RKO (cell line): ENCODE measurements around the gene PRRC2C.
A peak's percentile ranks its signal among the peaks of the same experiment; 100 is the strongest.
"Not testable (repeated sequence)": the region's sequence is repeated elsewhere in the genome, so short reads cannot be mapped to it uniquely, and the experiment has no call there.

Experiments
- DNase-seq: peaks from one replicate; pipeline ENCODE4 v3.0.0-alpha.2; 2016; ENCODE audit warnings: low spot score

The PRRC2C gene

GRCh38 chr1:171485375-171486047, at the start of gene PRRC2C:
PRRC2C (plus strand) TSS chr1:171485530; CDS start chr1:171512089, 26,559 bp downstream.
- DNase-seq: peak; percentile 98

GRCh38 chr1:171438441-171438840, 46.9 kb upstream of the PRRC2C start:
- peak; percentile 97 for DNase-seq

DNA sequence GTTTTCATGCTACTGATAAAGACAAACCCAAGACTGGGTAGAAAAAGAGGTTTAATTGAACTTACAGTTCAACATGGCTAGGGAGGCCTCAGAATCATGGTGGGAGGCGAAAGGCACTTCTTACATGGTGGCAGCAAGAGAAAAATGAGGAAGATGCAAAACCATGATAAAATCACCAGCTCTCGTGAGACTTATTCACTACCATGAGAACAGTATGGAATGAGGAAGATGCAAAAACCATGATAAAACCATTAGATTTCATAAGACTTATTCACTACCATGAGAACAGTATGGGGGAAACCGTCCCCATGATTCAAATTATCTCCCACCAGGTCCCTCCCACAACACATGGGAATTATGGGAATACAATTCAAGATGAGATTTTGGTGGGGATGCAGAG, 45.1 kb upstream of the PRRC2C start:
- not testable (repeated sequence) for DNase-seq

GRCh38 chr1:171441278-171441895, 43.9 kb upstream of the PRRC2C start:
- DNase-seq: peak; percentile 92

DNA sequence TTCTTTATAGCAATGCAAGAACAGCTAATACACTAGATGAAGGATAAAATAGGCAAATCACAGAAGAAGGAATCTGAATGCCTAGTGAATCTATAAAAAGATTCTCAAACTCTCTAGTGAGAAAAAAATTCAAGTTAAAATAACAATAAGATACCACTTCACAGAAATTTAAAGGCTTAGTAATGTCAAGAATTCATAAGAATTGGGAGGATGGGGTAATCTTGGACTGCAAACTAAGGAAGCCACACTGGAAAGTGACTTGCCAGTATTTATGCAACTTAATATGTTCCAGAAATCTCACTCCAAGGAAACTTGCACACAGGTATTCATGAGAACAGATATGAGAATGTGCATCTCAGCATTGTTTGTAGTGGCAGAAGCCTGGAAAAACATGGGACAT, 38.9 kb upstream of the PRRC2C start:
- DNase-seq: no peak

DNA sequence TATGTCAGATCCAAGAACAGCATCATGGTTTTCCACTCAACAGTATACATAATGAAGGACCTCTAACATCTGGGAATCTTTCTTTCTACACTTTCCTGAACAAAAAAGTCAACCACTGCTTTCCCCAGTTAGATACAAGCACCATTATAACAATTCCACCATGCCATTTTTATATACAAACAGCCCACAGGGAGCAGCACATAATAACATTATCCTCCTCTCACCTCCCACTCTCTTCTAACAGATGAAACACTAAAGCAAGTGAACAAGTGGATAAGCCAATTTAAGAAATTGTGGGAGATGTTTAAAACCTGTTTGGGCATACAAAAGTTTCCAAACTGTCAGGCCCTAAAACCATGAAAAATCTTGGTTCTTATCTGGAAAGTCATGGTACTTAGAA, 29.4 kb upstream of the PRRC2C start:
- DNase-seq: no peak

DNA sequence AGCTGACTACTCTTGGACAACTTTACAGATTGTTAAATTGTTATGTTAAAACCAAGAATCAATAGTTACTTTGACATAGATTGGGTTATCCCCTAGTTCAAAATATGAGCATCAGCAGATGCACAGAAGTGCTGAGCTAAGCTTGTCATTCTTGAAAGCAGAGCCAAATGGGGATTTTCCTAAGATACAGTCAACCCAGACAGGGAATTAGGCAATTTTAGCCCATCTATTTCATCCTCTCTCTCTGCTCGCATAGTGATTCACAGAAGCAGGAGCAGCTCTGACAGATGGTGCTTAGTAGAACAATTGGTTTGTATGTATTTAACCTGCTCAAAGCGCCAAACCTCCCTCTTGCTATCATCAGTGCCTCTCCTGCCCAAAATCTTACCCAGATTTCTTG, 27.9 kb upstream of the PRRC2C start:
- no peak for DNase-seq

DNA sequence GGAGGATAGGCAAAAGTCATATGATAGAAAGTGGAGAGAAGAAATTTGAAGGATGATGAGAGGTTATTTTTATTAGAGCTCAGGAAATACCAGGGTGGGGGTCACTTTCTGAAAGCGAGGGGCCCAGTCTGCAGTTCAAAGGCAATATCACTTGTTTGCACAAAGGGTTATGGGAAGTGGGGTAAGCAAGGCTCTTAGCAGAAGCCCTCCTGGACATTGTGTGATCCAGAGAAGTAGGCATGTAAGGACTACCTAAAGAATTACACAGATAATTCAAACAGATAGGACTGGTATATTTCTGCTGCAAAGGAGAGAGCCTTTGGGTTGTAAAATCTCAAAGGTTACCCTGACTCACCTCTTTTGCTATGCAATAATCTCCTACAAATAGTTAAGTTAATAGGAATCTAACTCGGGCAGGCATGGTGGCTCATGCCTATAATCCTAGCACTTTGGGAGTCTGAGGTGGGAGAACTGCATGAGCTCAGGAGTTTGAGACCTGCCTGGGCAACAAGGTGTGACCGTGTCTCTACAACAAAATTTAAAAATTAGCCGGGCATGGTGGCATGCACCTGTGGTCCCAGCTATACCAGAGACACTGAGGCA, 25.2 kb upstream of the PRRC2C start:
- no peak for DNase-seq

- DNase-seq: no peak
Observed at GRCh38 chr1:171467626-171468025, 17.7 kb upstream of the PRRC2C start.

GRCh38 chr1:171468120-171468750, 17.1 kb upstream of the PRRC2C start:
- peak; percentile 58 for DNase-seq

- DNase-seq: no peak
Observed at GRCh38 chr1:171470726-171471125, 14.6 kb upstream of the PRRC2C start.

GRCh38 chr1:171472183-171472647, 13.1 kb upstream of the PRRC2C start:
- no peak for DNase-seq

DNA sequence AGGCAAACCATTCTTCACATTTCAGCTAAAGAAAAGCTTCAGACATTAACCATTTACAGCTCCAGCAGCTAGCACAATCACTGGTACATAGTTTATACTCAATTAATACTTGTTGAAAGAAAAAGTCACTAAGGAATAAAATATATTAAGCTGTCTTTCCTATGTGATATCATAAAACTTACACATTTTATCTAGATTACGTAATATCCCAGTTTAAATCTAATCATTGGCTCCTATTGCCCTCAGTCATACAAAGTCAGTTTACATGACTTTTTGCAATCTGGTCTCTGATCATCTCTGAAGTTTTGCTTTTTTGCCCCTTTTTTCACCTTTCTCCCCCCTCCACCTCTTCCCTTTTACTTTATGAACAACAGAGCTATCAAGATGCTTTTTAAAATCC, 8.5 kb upstream of the PRRC2C start:
- DNase-seq: no peak

DNA sequence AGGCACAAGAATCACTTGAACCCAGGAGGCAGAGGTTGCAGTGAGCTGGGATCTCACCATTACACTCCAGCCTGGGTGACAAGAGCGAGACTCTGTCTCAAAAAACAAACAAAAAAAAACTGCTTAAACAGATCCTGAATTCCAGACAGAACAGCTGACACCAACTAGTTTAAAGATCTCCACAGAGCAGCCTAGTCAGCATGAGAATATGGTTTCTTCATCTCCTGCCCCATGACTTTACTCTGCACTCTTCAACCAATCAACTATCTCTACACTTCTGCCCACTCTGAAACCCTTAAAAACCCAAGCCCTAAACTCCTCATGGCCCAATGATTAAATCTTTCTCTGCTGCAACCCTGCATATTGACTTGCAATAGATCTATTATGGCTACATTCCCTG, 7.5 kb upstream of the PRRC2C start:
- no peak for DNase-seq

DNA sequence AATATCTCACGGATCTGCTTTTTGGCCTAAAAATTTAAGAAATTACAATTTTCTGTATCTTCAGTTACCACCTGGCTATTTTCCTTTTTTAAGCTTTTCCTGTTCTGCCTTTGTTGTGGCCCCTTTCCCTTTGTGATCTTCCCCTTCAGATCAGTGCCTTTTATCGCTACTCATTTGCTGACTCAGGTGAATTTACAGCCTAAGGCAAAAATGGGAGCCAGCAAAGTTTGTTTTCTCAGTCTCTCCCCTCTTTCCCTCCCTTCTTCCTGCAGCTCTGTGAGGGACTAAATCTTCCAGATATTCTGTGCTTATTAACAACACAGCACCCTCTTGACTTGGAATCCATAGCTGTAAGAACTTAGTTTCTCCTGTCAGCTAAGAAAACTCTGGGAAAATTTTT, 5.3 kb upstream of the PRRC2C start:
- DNase-seq: no peak

DNA sequence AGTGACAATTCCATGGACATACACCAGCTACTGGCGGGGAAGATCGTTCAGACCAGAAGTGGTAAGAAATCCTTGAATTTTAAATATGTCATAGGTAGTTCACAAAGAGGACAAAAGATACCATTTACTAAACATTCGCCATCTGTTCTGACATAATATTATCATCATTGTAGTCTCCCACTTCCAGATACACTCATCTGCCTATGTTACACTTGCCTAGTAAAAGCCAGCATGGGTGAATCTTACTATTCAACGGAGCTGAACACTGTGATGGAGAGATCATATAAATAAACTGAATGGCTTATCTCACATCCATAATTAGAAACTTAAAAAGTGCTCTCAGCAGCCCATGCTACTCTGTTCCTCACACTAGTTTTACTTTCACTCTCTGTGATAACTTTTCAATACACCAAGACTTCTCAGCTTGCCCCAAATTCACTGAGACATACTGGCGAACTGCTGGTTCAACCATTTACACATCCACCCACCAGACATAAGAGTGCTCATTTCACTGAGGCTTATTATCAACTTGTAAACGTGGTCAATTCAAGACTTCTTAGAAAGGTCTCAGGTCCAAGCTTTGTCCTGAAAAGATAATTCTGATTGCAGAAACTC, 463 bp upstream of the PRRC2C start:
- DNase-seq: no peak

DNA sequence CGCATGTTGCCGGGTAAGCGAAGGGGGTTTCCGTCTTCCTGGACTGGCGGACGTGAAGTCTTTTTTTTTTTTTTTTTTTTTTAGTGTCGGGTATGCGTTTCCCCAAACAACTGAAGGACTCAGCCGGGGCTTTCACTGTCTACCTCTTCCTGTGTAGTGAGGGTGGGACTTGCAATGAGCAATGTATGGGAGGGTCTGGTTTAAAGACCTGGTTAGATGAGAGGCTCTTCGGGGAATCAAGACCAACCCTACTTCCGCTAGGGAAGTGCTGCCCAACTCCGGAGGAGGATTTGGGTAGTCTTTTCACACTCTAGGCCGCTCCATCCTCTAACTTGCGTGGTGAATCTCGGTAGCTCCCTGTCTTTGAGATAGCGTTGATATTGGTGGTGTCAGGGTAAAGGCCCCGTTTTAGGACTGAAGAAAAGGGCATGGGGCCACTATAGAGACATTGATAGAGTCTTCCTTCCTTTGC, 754 bp downstream of the PRRC2C start:
- DNase-seq: peak; percentile 80

DNA sequence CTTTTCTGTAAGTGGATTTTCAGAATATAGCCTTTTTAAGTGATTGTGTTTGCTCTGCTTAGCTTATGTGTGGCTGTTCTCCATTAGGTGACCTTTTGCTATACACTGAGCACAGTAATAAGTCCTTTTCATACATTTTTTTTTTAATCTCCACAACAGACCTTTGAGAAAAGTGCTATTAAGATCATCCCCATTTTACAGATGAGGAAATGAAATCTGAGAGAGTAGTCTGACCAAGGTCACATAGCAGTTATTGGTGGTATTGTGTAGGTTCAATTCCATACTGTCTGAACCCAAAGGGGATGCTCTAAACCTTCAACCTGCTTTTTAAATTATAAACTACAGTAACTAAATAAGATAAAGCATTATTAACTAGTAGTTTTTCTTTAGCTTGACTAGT, 1.7 kb downstream of the PRRC2C start:
- DNase-seq: no peak

DNA sequence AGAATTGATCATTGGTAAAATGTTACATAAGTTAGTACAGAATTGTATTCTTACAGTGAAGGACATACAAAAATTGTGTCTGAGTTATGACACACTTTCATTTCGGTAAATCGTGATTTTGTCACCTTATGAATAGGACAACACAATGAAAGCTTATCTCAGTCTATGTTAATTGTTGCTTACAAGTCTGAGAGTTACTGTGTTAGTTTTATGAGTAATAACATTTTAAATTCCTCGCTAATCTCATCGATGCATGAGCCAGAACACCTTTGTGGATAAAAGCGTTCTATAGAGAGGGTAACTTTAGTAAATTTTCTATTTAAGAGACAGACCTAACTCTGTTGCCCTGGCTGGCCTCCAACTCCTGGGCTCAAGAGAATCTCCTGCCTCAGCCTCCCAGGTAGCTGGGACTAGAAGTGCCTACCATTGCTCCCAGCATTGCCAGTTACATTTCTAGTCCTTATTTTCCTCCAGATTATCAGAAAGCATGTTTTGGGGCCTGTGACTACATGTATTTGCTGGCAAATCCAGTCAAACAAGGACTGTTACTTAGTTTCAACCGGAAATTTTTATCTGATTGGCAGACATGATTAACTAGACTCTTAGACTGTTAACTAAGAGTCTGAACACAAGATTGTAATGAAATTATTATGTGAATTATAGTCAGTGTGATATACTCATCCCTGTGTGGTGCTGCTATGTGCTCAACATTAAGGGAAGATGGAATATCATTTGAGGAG, 3.0 kb downstream of the PRRC2C start:
- no peak for DNase-seq

- DNase-seq: no peak
Observed at GRCh38 chr1:171494076-171494475, 8.7 kb downstream of the PRRC2C start.

DNA sequence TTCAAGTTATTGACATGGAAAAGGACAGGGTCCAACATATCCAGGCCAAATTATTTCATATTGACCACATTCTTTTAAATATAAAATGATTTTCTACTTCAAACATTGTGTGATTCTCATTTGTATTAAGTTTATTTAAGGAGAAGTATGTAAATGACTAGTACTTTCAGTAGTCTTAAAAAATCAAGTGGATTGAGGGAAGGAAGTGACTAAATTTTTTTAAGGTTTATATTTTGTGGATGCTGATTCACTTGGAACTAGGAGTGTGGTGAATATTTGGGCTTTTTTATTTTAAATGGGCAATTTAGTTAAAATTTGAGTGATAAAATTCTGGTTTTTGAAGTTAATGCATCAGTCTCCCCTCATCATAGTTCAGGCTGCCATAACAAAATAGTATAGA, 10.1 kb downstream of the PRRC2C start:
- DNase-seq: no peak

DNA sequence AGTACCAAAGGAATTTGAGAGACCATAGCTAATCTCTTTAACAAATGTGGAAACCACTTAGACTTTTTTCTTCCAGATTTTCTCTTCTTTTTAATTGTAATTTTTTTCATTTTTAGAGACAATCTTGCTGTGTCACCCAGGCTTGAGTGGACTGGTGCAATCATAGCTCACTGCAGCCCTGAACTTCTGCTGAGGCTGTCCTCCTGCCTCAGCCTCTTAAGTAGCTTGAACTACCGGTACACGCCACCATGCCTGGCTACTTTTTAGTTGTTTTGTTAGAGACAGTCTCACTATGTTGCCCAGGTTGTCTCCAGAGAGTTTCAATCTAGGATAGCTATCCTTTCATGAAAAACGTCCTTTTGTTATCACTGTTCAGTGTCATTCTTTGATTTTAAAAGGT, 15.0 kb downstream of the PRRC2C start:
- no peak for DNase-seq
